ENCODE measurements around the gene RNF212.
"Not testable (repeated sequence)": the region's sequence is repeated elsewhere in the genome, so short reads cannot be mapped to it uniquely, and the experiment has no call there.

The RNF212 gene

GRCh38 chr4:1054696-1055242, 58.6 kb downstream of the RNF212 start:
- H3K4me3 ChIP-seq (ENCODE audit: low read depth, low read length); DNase-seq (ENCODE audit: low read depth): not testable (repeated sequence)

DNA sequence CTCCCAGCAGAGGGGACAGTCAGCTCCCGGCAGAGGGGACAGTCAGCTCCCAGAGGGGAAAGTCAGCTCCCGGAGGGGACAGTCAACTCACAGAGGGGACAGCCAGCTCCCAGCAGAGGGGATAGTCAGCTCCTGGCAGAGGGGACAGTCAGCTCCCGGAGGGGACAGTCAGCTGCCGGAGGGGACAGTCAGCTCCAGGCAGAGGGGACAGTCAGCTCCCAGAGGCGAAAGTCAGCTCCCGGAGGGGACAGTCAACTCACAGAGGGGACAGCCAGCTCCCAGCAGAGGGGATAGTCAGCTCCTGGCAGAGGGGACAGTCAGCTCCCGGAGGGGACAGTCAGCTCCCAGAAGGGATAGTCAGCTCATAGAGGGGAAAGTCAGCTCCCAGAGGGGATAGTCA, 59.5 kb downstream of the RNF212 start:
- not testable (repeated sequence) for H3K4me3 ChIP-seq (ENCODE audit: low read depth, low read length); DNase-seq (ENCODE audit: low read depth)

- DNase-seq (ENCODE audit: low read depth), result peak; percentile 63
- peak overlapping the region; percentile 17 for H3K4me3 ChIP-seq (ENCODE audit: low read depth, low read length)
Measured at GRCh38 chr4:1053080-1053661, 60.2 kb downstream of the RNF212 start.

DNA sequence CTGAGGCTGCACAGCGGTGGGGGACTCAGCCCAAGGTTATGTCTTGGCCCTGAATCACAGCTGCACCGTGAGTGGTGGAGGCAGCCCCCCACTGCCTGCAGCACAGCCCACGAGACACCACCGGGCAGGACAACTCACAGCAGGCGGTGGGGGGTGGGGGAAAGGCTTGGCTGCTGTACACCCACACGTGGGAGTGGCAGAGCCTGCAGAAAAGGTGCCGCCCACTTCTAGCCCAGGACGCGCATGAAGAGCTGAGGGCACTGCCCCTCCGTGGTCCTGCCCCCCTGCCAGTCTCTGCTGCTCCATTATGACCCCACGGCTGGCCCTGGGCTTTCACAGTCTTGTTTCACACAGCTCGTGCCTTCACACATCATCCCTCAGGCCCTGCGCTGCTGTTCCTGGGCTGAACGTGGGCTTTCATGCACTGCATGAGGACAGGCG, 61.1 kb downstream of the RNF212 start:
- no peak for DNase-seq (ENCODE audit: low read depth)
- H3K4me3 ChIP-seq (ENCODE audit: low read depth, low read length), result no peak overlapping the region

DNA sequence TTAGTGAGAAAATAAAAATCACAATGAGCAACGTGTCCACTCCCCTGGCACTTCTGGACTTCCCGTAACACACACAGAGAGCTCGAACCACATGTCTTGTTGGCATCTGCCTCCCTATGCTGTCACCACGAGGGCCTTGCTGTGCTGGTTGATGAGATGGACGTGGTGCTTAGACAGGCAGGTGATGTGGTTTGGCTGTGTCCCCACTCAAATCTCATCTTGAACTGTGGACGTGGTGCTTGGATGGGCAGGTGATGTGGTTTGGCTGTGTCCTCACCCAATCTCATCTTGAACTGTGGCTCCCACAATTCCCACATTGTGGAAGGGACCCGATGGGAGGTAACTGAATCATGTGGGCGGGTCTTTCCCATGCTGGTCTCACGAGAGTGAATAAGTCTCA, 61.9 kb downstream of the RNF212 start:
- no peak for DNase-seq (ENCODE audit: low read depth)
- H3K4me3 ChIP-seq (ENCODE audit: low read depth, low read length), result no peak overlapping the region

- no peak overlapping the region for H3K4me3 ChIP-seq (ENCODE audit: low read depth, low read length)
- no peak for DNase-seq (ENCODE audit: low read depth)
Measured at GRCh38 chr4:1050486-1051213, 62.7 kb downstream of the RNF212 start.

DNA sequence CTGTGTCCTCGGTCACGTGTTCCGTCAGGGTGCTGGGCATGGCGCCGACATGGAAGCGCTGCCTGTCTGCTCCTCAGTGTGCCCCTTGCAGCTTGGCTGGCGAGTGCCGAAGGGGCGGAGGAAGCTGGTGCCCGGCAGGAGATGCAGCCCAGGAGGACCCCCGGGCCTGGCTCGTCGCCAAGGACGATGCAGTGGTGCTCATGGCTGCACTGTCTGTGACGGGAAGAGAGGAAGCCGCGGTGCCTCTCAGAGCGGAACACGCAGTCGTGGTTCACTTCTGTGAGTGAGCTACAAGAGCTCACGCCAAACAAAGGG, 63.8 kb downstream of the RNF212 start:
- no peak overlapping the region for H3K4me3 ChIP-seq (ENCODE audit: low read depth, low read length)
- no peak for DNase-seq (ENCODE audit: low read depth)

DNA sequence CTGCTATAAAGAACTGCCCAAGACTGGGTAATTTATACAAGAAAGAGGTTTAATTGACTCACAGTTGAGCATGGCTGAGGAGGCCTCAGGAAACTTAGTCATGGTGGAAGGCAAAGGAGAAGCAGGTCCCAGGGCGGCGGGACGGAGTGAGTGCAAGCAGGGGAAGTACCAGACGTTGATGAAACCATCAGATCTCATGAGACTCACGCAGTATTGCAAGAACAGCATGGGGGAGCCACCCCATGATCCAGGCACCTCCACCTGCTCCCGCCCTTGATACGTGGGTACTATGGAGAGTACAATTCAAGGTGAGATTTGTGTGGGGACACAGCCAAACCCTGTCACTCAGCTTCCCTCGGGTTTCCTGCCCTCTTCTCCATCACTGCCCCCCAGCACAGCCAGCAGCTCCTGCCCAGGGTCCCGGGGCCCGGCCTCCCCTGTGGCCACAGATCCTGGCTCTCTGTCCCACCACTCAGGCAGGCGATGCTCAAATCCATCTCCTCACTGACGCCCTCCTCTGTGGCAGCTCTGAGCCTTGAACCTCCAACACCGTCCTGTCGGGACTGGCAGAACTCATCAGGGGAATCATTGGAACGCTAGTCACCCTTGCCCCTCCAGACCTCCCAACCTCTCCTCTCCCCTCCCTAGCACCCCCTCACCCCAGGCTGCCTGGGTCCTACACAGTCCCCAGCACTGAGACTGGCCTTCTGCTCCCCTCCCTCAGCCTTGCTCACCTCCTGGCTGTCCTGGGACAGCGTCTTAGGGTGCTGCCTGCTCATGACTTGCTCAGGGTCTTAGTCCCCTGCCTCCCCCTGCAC, 64.4 kb downstream of the RNF212 start:
- DNase-seq (ENCODE audit: low read depth), result no peak
- H3K4me3 ChIP-seq (ENCODE audit: low read depth, low read length), result no peak overlapping the region

- DNase-seq (ENCODE audit: low read depth), result no peak
- no peak overlapping the region for H3K4me3 ChIP-seq (ENCODE audit: low read depth, low read length)
Measured at GRCh38 chr4:1047976-1048772, 65.2 kb downstream of the RNF212 start.

GRCh38 chr4:1047106-1047975, 66.0 kb downstream of the RNF212 start:
- peak overlapping the region; percentile 9 for H3K4me3 ChIP-seq (ENCODE audit: low read depth, low read length)
- DNase-seq (ENCODE audit: low read depth), result no peak

GRCh38 chr4:1046581-1047011, 66.8 kb downstream of the RNF212 start:
- DNase-seq (ENCODE audit: low read depth), result not testable (repeated sequence)
- peak overlapping the region; percentile 9 for H3K4me3 ChIP-seq (ENCODE audit: low read depth, low read length)

- DNase-seq (ENCODE audit: low read depth), result no peak
- no peak overlapping the region for H3K4me3 ChIP-seq (ENCODE audit: low read depth, low read length)
Measured at GRCh38 chr4:1045595-1046201, 67.7 kb downstream of the RNF212 start.

GRCh38 chr4:1045193-1045594, 68.2 kb downstream of the RNF212 start:
- no peak overlapping the region for H3K4me3 ChIP-seq (ENCODE audit: low read depth, low read length)
- DNase-seq (ENCODE audit: low read depth), result no peak

- no peak for DNase-seq (ENCODE audit: low read depth)
- H3K4me3 ChIP-seq (ENCODE audit: low read depth, low read length), result no peak overlapping the region
Measured at GRCh38 chr4:1044469-1045192, 68.7 kb downstream of the RNF212 start.

DNA sequence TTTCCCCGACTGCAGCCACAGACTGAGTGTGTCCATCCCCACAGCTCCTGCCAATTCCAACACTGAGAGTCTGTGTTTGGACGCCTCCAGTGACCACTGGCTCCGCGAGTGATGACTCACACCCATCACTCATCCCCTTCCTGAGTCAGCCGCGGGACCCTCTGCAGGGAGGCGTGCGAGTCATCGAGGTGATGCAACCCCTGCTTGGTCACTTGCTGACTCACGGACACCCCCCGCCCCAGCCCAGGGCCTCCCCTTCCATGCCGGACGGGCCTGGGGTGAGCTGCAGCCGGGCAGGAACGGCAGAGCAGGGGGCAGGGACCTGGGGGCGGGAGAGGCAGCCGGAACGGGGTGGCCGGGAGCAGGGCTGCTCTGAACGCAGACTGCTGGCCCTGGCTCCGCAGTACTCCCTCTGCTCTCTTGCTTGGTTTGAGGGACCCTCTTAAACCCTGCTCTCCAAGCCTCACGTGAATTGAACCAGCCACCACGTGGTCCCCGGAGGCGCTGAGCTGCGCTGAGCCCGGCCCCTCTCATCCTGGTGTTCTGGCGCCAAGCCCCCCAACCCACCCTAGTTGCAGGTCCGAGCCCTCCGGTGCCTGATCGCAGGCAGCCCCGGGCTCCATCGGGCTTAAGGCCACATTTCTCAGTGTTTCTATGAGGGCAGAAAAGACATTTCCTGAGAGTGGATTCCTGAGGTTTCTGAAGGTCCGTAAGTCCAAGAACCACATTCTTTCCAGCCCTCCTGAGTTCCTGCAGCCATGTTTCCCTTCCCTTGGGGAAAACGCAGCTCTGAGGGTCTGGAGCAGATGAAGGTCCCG, 69.5 kb downstream of the RNF212 start:
- DNase-seq (ENCODE audit: low read depth), result peak; percentile 99
- H3K4me3 ChIP-seq (ENCODE audit: low read depth, low read length), result no peak overlapping the region

DNA sequence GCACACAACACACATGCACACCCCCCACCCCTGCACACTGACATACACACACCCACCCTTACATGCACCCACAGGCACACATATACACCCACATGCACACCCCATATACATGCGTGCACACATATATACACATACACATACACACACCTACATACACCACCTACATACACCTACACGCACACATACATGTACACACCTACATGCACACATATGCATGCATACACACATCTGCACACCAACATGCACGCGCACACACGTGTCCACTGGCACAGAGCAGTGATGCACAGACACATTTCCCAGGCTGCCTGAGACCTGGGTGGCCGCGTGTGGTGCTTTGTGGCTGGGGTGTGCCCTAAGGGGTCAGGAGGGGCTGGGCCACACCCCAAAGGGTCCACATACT, 70.2 kb downstream of the RNF212 start:
- no peak for DNase-seq (ENCODE audit: low read depth)
- no peak overlapping the region for H3K4me3 ChIP-seq (ENCODE audit: low read depth, low read length)

Data from skeletal muscle cell (primary cell).